ENCODE results near the gene TTBK2. TPM values are rescaled to one million over a fixed set of nuclear protein-coding genes. Genes with fewer than 3 reads are reported as not detected.

TTBK2 gene
- total RNA-seq, 1 donor from 2014 or later, result 14.1 TPM

- TF ChIP-seq CTCF (IDR thresholded peaks at IDR 0.05; ENCODE audit: unreplicated experiment), result no peak
- DNase-seq (ENCODE audit: low spot score), result no peak
- Mint-ChIP-seq H3K4me3 (ENCODE audit: unreplicated experiment) (no peak overlapping the region), H3K9me3 (ENCODE audit: unreplicated experiment) (no peaks in the 10 kb centered on the region), H3K27ac (ENCODE audit: unreplicated experiment) (no peak overlapping the region), H3K27me3 (ENCODE audit: unreplicated experiment) (peaks cover 3% of the 10 kb centered on the region), H3K36me3 (ENCODE audit: low read depth, unreplicated experiment) (no peaks in the 10 kb centered on the region), H3K4me1 (ENCODE audit: unreplicated experiment) (peaks cover 3% of the 10 kb centered on the region)
Measured at GRCh38 chr15:42712584-42712983, 208.0 kb downstream of the TTBK2 start.

GRCh38 chr15:42711746-42712145 is 208.8 kb downstream of the TTBK2 start:
- Mint-ChIP-seq H3K4me3 (ENCODE audit: unreplicated experiment) (no peak overlapping the region), H3K27me3 (ENCODE audit: unreplicated experiment) (peaks cover 2% of the 10 kb centered on the region), H3K4me1 (ENCODE audit: unreplicated experiment) (peaks cover 3% of the 10 kb centered on the region), H3K9me3 (ENCODE audit: unreplicated experiment) (no peaks in the 10 kb centered on the region), H3K36me3 (ENCODE audit: low read depth, unreplicated experiment) (no peaks in the 10 kb centered on the region), H3K27ac (ENCODE audit: unreplicated experiment) (no peak overlapping the region)
- no peak for TF ChIP-seq CTCF (IDR thresholded peaks at IDR 0.05; ENCODE audit: unreplicated experiment)
- DNase-seq (ENCODE audit: low spot score), result no peak

GRCh38 chr15:42710662-42711061 is 209.9 kb downstream of the TTBK2 start:
- Mint-ChIP-seq H3K9me3 (ENCODE audit: unreplicated experiment) (no peaks in the 10 kb centered on the region), H3K27ac (ENCODE audit: unreplicated experiment) (no peak overlapping the region), H3K4me3 (ENCODE audit: unreplicated experiment) (no peak overlapping the region)

GRCh38 chr15:42707873-42708544 is 212.6 kb downstream of the TTBK2 start:
- no peak for TF ChIP-seq CTCF (IDR thresholded peaks at IDR 0.05; ENCODE audit: unreplicated experiment)
- no peaks in the 10 kb centered on the region for H3K4me1 Mint-ChIP-seq (ENCODE audit: unreplicated experiment)
- DNase-seq (ENCODE audit: low spot score), result no peak
- no peak overlapping the region for H3K4me3 Mint-ChIP-seq (ENCODE audit: unreplicated experiment)
- no peak overlapping the region for H3K27ac Mint-ChIP-seq (ENCODE audit: unreplicated experiment)
- no peaks in the 10 kb centered on the region for H3K36me3 Mint-ChIP-seq (ENCODE audit: low read depth, unreplicated experiment)
- no peaks in the 10 kb centered on the region for H3K9me3 Mint-ChIP-seq (ENCODE audit: unreplicated experiment)
- H3K27me3 Mint-ChIP-seq (ENCODE audit: unreplicated experiment), result peaks cover 3% of the 10 kb centered on the region

More at GRCh38 chr15:42710662-42711061, 209.9 kb downstream of the TTBK2 start:
- Mint-ChIP-seq H3K27me3 (ENCODE audit: unreplicated experiment) (peaks cover 2% of the 10 kb centered on the region), H3K36me3 (ENCODE audit: low read depth, unreplicated experiment) (no peaks in the 10 kb centered on the region), H3K4me1 (ENCODE audit: unreplicated experiment) (peaks cover 3% of the 10 kb centered on the region)
- no peak for TF ChIP-seq CTCF (IDR thresholded peaks at IDR 0.05; ENCODE audit: unreplicated experiment)
- no peak for DNase-seq (ENCODE audit: low spot score)

- Mint-ChIP-seq H3K27ac (ENCODE audit: unreplicated experiment) (no peak overlapping the region), H3K9me3 (ENCODE audit: unreplicated experiment) (no peaks in the 10 kb centered on the region), H3K4me1 (ENCODE audit: unreplicated experiment) (no peaks in the 10 kb centered on the region), H3K36me3 (ENCODE audit: low read depth, unreplicated experiment) (no peaks in the 10 kb centered on the region), H3K4me3 (ENCODE audit: unreplicated experiment) (no peak overlapping the region), H3K27me3 (ENCODE audit: unreplicated experiment) (peaks cover 3% of the 10 kb centered on the region)
- DNase-seq (ENCODE audit: low spot score), result no peak
- TF ChIP-seq CTCF (IDR thresholded peaks at IDR 0.05; ENCODE audit: unreplicated experiment), result no peak
Measured at GRCh38 chr15:42707068-42707467, 213.5 kb downstream of the TTBK2 start.
